ENCODE data around the gene TSTD2.
"Not testable (repeated sequence)": the region's sequence is repeated elsewhere in the genome, so short reads cannot be mapped to it uniquely, and the experiment has no call there.

DNA sequence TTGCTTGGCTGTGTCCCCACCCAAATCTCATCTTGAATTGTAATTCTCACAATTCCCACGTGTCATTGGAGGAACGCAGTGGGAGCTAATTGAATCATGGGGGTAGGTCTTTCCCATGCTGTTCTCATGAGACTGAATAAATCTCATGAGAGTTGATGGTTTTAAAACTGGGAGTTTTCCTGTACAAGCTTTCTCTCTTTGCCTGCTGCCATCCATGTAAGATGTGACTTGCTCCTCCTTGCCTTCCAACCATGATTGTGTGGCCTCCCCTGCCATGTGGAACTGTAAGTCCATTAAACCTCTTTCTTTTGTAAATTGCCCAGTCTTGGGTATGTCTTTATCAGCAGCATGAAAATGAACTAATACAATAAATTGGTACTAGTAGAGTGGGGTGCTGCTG lies 13.1 kb downstream of the TSTD2 start:
- TF ChIP-seq, protein P1, sequence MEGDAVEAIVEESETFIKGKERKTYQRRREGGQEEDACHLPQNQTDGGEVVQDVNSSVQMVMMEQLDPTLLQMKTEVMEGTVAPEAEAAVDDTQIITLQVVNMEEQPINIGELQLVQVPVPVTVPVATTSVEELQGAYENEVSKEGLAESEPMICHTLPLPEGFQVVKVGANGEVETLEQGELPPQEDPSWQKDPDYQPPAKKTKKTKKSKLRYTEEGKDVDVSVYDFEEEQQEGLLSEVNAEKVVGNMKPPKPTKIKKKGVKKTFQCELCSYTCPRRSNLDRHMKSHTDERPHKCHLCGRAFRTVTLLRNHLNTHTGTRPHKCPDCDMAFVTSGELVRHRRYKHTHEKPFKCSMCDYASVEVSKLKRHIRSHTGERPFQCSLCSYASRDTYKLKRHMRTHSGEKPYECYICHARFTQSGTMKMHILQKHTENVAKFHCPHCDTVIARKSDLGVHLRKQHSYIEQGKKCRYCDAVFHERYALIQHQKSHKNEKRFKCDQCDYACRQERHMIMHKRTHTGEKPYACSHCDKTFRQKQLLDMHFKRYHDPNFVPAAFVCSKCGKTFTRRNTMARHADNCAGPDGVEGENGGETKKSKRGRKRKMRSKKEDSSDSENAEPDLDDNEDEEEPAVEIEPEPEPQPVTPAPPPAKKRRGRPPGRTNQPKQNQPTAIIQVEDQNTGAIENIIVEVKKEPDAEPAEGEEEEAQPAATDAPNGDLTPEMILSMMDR (IDR thresholded peaks at IDR 0.05) = not testable (repeated sequence)
- not testable (repeated sequence) for TF ChIP-seq POLR2A (IDR thresholded peaks at IDR 0.05)
